Effector CD4-positive, alpha-beta T cell (primary cell): ENCODE results near the gene PTDSS2.

Experiments
- DNase-seq: peaks from one replicate; pipeline ENCODE4 v3.0.0-alpha.2; 2020

Gene PTDSS2

DNA sequence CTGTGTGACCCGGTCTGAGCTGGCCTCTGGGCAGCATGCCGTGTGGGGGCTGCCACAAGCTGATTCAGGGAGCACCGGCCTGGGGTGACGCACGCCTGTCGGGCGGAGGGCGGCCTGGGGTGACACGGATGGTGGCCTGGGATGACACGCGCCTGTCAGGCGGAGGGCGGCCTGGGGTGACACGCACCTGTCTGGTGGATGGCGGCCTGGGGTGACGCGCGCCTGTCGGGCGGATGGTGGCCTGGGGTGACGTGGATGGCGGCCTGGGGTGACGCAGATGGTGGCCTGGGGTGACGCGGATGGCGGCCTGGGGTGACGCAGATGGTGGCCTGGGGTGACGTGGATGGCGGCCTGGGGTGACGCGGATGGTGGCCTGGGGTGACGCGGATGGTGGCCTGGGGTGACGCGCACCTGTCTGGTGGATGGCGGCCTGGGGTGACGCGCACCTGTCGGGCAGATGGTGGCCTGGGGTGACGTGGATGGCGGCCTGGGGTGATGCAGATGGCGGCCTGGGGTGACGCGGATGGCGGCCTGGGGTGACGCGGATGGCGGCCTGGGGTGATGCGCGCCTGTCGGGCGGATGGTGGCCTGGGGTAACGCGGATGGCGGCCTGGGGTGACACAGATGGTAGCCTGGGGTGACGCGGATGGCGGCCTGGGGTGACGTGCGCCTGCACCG lies 21.5 kb downstream of the PTDSS2 start:
- no peak for DNase-seq

DNA sequence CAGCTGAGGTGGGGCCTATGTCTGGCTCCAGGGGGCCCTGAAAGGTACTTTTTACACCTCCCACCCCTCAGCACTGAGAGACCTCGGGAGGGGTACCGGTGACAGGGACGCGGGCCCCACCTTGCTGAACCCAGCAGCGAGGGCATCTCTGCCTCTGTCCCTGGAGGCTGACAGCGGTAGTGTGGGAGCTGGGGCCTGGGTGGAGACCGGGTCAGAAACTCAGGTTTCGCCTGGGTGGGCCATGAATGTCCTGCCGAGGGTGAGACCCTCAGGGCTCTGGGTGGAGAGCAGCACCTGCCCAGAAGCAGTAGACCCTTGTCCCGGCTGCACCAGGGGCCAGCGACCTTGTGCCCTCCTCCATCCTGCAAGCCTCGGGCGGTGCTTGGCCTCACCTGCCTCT lies 22.2 kb downstream of the PTDSS2 start:
- no peak for DNase-seq

DNA sequence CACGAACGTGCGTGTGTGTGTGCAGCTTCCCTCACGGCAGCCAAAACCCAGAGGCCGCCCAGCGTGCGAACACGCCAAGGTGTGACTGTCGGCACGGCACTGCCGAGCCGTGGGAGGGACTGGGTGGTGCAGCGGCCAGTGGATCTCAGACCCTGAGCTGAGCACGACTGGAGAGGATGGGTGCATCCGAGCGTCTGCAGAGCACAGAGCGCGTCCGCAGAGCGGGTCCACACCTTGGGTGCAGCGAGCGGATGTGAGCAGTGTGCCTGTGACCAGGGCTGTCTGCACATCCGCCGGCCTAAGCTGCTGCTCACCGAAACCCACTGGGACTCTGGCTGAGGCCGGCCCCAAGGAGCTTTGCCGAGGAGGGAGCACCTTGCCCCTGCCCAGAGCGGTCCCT lies 22.7 kb downstream of the PTDSS2 start:
- no peak for DNase-seq

DNA sequence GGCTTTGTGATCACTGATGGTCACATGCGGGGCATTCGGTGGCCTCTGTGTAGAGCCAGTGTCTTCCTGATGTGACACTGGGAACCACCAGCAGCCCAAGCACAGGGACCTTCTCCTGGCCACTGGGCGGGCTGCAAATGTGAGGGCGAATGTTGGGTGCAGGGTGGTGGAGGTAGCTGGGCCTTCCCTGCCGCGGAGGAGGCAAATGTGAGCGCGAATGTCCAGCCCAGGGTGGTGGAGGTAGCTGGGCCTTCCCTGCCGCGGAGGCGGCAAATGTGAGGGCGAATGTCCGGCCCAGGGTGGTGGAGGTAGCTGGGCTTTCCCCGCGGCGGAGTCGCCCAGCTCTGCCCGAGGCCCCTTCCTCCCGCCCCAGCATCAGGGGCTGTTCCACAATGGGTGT lies 23.3 kb downstream of the PTDSS2 start:
- no peak for DNase-seq

DNA sequence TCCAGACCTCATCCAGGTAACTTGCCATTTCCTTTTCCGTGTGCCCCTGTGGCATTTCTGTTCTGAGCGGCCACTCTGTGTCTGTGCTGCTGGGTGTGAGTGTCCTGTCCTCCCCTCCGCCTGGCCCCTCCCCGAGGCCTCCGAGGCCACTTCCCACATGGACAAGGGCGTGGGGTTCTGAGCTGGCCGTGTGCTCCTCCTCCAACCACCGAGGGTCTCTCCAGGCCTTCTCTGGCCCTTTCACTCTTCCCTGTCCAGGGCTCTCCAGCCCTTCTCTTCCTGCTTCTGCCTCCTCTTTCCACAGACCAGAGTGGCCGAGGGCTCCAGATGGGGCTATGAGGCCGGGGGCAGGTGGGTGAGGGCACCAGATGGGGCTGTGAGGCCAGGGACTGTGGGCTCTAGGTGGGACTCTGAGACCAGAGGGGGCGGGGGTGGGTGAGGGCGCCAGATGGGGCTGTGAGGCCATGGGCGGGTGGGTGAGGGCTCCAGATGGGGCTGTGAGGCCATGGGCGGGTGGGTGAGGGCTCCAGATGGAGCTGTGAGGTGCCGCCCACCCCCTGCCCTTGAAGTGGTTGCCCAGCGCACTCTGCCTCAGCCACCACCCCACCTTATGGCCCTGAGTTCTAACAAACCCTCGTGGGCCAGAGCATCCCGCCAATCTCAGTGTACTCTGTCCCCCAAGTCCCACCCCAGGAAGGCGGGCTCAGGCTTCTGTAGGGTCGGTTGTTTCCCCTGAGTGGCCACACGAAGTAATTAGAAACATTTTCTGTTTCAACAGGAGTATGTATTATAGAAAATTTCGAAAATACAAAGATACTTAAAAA lies 24.1 kb downstream of the PTDSS2 start:
- no peak for DNase-seq

DNA sequence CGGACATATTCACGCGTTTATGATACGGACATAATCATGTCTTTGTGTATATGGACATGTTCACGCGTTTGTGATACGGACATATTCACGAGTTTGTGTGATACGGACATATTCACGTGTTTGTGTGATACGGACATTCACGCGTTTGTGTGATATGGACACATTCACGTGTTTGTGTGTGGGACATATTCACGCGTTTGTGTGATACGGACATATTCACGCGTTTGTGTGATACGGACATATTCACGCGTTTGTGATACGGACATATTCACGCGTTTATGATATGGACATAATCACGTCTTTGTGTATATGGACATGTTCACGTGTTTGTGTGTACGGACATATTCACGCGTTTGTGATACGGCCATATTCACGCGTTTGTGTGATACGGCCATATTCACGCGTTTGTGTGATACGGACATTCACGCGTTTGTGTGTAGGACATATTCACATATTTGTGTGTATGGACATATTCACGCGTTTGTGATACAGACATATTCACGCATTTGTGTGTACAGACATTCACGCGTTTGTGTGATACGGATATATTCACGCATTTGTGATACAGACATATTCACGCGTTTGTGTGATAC lies 24.9 kb downstream of the PTDSS2 start:
- DNase-seq = no peak

DNA sequence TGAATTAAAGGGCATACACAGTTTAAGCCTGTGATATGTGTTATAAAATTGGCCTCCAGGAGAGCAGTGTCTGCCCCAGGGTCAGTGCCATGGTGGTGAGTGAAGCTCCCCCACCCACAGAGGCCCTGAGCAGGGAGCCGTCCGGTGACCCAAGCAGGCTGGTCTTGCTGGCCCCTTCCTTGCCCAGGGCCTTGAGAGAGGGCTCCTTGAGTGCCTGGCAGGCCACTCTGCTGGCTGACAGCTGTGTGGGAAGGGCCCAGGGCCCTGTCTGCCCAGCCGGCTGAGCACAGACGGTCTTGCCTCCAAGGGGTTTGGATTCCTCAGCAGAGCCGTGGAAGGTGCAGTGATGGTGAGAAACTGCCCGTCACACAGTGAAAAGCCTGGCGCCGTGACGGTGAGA lies 25.9 kb downstream of the PTDSS2 start:
- DNase-seq = no peak

DNA sequence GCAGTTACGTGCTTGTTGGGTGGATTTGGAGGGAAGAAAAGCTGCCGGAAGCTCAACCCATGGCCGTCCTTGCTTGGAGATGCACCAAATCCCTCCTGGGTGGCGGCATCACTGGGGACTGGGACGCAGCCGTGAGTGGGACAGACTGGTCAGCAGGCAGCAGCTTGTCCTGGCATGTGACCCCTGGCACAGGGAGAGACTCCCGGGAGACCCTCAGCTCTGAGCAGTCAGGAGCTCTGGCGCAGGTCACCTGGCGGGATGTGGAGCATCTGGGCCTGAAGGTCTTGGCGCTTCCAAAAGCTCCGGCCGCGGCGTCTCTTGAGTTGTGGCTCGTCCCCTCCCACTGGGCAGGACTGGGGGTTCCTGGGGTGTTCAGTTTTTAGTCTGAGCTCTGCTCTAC lies 26.3 kb downstream of the PTDSS2 start:
- no peak for DNase-seq

DNA sequence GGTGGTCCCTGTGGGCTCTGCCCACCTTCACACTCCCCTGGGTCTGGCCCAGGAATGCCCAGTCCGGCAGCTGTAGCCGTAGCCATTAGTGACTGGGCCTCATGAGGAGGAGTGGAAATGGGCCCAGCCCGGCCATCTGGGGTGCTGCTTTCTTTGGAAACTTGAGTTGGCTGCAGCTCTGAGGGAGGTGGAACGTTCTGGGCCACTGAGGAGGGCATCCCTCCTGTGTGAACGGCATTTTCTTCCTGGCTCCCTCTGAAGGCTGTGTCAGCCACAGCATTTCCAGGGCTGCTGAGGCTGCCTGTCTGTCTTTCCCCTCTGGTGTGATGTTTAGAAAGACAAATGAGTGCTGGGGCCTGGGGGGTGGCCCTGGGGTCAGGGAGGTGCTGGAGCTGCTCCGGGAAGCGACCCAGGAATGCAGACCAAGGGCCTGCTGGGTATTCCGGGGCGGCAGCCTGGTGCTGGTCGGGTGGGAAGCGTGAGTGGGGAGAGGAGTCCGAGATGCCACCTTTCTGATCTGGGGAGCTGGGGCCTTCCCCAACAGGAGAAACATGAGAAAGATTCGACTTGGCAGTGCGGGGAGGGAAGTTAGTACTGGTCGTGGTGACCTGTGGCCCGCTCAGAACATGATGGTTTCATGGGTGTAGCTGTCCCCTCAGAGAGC lies 27.1 kb downstream of the PTDSS2 start:
- no peak for DNase-seq

DNA sequence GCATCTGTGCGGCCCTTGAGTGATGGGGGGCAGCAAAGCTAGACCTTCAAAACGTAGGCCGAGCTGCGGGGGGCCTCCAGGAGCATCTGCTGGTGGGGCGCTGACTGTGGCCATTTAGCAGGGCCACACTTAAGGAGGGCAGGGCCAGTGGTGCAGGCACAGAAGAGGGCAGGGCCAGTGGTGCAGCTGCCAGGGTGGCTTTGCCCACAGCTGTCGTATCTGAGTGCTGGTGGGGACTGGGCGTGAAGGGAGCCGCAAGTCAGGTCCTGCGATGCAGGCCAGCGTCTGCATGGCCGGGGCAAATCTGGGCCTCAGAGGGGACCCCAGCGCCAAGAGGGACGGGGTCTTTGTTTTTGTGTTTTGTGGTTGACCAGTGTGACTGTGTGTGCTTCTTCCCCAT lies 29.2 kb downstream of the PTDSS2 start:
- DNase-seq = no peak

DNA sequence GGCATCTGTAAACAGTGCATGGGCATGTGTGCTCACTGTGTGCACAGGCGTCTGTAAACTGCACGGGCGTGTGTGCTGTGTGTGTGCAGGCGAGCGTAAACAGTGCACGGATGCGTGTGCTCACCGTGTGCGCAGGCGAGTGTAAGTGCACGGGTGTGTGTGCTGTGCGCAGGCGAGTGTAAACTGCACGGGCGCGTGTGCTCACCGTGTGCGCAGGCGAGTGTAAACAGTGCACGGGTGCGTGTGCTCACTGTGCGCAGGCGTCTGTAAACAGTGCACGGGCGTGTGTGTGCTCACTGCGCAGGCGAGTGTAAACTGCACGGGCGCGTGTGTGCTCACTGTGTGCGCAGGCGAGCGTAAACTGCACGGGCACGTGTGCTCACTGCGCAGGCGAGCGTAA lies 34.5 kb downstream of the PTDSS2 start:
- no peak for DNase-seq

DNA sequence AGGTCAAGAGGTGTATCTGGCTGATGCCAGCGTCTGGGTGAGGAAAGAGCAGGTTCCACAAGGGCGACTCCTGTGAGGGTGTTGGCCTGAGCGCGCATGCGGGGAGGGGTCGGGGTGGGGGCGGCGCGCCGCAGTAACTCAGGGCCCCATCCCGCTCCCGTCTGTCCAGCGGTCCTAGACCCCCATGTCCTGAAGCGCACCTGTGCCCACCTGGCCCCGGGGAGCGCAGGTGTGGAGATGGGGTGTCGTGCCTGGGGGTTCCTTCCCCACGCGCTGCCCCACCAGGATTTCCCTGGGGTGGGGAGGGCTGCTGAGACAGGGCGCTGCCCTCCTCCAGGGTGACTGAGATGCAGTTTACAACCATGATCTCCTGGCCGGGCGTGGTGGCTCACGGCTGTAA lies 36.1 kb downstream of the PTDSS2 start:
- no peak for DNase-seq

DNA sequence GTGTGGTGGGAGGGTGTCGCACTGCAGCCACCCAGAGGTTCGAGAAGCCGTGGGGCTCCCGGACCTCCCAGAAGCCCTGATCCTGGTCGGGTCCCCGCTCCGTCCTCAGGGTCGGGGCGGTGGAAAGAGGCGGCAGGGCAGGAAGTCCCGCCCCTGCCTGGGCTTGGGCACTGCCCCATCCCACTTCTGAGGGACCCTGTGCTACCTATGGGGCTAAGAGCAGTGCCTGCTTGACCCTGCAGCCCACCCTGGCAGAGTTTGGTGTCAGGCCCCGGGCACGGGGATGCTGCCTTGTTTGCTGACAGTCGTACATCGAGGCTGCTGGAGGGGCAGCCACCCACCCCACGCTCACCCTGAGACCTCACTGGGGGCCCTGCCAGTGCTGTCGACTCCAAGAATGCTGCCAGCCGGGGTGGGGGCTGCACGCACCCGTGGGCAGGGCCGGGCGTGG lies 37.5 kb downstream of the PTDSS2 start:
- no peak for DNase-seq

DNA sequence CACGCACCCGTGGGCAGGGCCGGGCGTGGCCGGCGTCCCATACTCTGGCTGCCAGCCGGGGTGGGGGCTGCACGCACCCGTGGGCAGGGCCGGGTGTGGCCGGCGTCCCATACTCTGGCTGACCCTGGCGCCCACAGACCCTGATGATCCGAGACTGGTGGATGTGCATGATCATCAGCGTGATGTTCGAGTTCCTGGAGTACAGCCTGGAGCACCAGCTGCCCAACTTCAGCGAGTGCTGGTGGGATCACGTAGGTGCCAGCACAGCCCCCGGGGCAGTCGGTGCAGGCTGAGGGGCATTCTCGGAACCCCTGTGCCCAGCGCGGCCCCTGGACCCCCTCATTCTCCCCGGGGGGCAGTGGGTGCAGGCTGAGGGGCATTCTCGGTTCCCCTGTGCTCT lies 38.0 kb downstream of the PTDSS2 start:
- no peak for DNase-seq

DNA sequence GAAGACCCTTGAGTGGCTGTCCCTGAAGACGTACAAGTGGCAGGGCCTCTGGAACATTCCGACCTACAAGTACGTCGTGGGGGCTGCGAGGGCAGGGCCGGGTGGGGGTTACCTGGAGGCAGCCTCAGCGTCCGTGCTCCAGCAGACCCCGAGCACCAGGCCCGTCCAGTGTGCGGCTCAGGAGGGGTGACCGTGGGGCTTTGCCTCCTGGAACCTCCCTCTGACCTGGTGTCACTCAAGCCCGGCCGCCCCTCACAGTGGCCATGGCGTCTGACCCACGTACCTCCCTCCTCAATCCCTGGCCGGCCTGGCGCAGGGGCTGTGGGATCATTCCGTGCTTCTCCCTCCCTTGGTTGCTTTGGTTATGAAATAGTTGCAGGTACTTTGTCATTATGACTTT lies 38.5 kb downstream of the PTDSS2 start:
- DNase-seq = no peak

DNA sequence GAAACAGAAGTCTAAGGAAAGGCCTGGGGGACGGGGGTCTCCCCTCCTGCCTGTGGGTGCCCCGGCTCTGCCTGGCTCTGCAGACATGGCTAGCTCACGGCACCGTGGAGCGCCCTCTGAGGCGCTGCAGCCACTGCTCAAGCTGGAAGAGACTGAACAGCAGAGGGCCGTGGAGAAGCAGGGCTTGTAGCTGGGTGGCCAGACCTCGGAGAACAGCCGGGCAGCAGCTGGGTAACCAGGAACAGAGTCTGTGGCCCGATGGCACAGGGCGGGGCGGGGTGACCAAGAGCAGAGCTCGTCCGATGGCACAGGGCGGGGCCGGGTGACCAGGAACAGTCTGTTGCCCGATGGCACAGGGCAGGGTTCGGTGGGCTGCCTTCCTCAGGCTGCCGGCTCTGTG lies 38.9 kb downstream of the PTDSS2 start:
- DNase-seq = no peak

DNA sequence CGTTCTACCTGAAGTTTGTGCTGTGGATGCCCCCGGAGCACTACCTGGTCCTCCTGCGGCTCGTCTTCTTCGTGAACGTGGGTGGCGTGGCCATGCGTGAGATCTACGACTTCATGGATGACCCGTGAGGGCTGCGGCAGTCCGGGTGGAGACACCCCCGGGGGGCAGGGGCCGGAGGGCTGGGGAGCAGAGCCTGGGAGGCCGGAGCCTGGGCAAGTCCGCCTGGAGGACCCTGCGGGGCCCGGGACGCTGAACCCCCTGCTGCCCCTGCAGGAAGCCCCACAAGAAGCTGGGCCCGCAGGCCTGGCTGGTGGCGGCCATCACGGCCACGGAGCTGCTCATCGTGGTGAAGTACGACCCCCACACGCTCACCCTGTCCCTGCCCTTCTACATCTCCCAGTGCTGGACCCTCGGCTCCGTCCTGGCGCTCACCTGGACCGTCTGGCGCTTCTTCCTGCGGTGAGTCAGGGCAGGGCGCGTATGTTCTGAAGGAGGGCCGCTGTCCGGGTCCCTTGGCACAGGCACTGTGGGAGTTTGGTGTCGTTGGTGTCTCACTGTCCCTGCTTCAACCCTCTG lies 39.6 kb downstream of the PTDSS2 start:
- no peak for DNase-seq

DNA sequence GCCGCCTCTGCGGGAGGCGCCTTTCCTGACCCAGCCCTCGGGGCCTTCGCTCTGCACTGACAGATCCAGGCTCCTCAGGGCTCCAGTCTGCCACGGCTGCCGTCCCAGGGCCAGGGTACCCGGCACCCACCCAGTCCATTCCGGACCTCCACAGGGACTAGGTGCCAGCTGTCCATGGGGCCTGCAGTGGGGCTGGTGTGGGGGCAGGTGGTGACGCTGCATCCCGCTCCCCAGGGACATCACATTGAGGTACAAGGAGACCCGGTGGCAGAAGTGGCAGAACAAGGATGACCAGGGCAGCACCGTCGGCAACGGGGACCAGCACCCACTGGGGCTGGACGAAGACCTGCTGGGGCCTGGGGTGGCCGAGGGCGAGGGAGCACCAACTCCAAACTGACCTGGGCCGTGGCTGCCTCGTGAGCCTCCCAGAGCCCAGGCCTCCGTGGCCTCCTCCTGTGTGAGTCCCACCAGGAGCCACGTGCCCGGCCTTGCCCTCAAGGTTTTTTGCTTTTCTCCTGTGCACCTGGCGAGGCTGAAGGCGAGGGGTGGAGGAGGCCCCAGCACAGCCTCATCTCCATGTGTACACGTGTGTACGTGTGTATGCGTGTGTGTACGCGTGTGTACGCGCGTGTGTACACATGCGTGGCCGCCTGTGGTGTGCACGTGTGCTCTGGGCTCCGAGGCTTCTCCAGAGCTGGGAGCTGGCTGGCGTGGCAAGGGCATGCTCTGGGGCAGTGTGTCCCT lies 40.3 kb downstream of the PTDSS2 start:
- DNase-seq = no peak

DNA sequence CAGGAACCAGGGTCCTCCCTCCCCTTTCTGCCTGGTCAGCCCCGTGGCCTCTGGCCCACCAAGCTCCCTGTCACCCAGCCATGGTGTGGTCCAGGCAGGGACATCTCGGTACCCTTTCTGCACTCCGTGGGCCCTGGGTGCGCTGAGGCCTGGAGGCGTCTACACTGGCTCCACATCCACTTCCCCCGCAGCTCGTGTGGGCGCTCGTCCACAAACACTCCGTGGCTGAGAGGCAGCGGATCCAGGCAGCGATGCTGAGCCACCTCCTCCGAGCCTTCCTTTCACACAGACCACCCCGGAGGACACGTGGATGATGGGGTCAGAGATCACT lies 40.8 kb downstream of the PTDSS2 start:
- DNase-seq = no peak

DNA sequence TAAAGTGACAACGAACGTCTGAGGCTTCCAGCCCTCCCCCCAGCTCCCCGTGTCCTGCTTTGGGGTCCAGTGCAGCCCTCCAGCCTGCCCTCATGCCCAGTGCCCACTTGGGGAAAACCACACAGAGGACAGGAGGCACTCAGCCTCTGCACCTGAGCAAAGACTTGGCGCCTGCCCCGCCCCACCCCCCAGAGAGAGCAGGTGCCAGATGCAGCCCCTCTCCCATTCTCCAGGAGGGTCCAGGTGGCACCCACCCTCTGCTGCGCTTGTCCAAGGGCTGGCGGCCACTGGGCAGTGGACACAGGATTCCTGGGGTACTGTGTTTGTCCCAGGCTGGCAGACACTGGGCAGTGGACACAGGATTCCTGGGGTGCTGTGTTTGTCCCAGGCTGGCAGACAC lies 41.3 kb downstream of the PTDSS2 start:
- DNase-seq = no peak

DNA sequence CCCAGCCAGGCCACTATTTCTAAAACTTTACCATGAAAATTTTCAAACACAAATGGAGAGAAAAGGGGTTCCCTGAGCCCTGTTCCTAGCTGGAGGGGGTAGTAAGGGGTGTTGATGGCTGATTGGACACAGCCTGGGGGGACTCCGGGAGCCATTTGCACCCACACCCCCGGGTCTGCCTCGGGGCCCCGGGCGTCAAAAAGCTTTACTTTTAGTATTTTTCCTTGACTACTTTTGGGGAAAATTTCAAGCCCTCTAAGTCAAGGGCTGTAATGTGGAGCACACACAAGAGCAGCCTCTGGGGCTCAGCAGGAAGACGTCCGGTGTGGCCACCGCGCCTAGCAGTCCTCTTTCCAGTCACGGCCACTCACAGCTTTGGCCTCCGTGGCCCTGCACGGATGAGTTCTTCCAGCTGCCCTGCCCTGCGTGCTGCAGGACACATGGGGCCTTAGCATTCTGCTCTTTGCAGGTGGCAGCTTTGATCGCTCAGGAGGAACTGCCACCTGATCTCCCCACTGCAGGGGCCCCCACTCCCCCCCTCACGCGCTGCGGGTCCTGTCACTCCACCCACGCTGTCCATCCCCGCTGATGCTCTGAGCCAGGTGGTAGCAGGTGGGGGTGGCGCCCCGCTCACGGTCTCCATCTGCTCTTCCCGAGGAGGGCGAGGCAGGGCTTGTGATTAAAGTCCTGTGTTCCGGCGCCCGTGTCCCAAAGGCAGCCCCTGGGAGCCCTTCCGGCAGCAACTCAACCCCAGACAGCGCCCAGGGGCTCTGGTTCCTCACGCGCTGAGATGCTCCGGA lies 42.5 kb downstream of the PTDSS2 start:
- DNase-seq = no peak
